NCI-H345 (cell line): ENCODE data around the gene FAAP24.
"Not testable (repeated sequence)": the region's sequence is repeated elsewhere in the genome, so short reads cannot be mapped to it uniquely, and the experiment has no call there.

Experiments used
- DNase-seq: peaks from one replicate; lab custom pipeline; 2025; lab: John Stamatoyannopoulos, UW

The FAAP24 gene

GRCh38 chr19:32971715-32972540, at the start of gene FAAP24, which contains the start of gene CEP89:
FAAP24 (plus strand) TSS chr19:32972242; CDS start chr19:32973197, 955 bp downstream.
CEP89 (minus strand) TSS chr19:32971958; CDS start chr19:32971874, 84 bp downstream.
- DNase-seq, result peak; percentile 100

GRCh38 chr19:32924200-32924599, 47.8 kb upstream of the FAAP24 start:
- DNase-seq, result no peak

GRCh38 chr19:32928806-32929205, 43.2 kb upstream of the FAAP24 start:
- DNase-seq, result no peak

GRCh38 chr19:32930567-32930966, 41.5 kb upstream of the FAAP24 start:
- DNase-seq, result no peak

GRCh38 chr19:32933571-32933970, 38.5 kb upstream of the FAAP24 start:
- no peak for DNase-seq

- DNase-seq, result no peak
These were observed 36.4 kb upstream of the FAAP24 start for GRCh38 chr19:32935629-32936028.

GRCh38 chr19:32936065-32936464, 36.0 kb upstream of the FAAP24 start:
- DNase-seq, result no peak

- not testable (repeated sequence) for DNase-seq
These were observed 30.8 kb upstream of the FAAP24 start for GRCh38 chr19:32941273-32941672.

GRCh38 chr19:32945260-32945659, 26.8 kb upstream of the FAAP24 start:
- DNase-seq, result no peak

- no peak for DNase-seq
These were observed 5.3 kb upstream of the FAAP24 start for GRCh38 chr19:32966750-32967149.

GRCh38 chr19:32969549-32969948, 2.5 kb upstream of the FAAP24 start:
- no peak for DNase-seq

- DNase-seq, result no peak
These were observed 938 bp upstream of the FAAP24 start for GRCh38 chr19:32971012-32971595.

GRCh38 chr19:32976223-32976805, 4.3 kb downstream of the FAAP24 start:
- peak; percentile 84 for DNase-seq

- peak; percentile 33 for DNase-seq
These were observed 5.2 kb downstream of the FAAP24 start for GRCh38 chr19:32977280-32977679.

- not testable (repeated sequence) for DNase-seq
These were observed 5.8 kb downstream of the FAAP24 start for GRCh38 chr19:32977813-32978212.

- DNase-seq, result not testable (repeated sequence)
These were observed 7.8 kb downstream of the FAAP24 start for GRCh38 chr19:32979807-32980206.

- not testable (repeated sequence) for DNase-seq
These were observed 10.4 kb downstream of the FAAP24 start for GRCh38 chr19:32982488-32982887.

GRCh38 chr19:32988254-32988653, 16.2 kb downstream of the FAAP24 start:
- DNase-seq, result not testable (repeated sequence)

GRCh38 chr19:32988724-32989123, 16.7 kb downstream of the FAAP24 start:
- no peak for DNase-seq

- DNase-seq, result not testable (repeated sequence)
These were observed 23.9 kb downstream of the FAAP24 start for GRCh38 chr19:32995966-32996365.

GRCh38 chr19:32997061-32997464, 25.0 kb downstream of the FAAP24 start:
- peak; percentile 16 for DNase-seq

GRCh38 chr19:32997716-32998355, 25.8 kb downstream of the FAAP24 start:
- no peak for DNase-seq
